Activated CD8-positive, alpha-beta memory T cell treated with anti-CD3 and anti-CD28 coated beads for 36 hours (primary cell): ENCODE measurements around the gene OTUD7B. TPM values are rescaled to one million over a fixed set of nuclear protein-coding genes. Genes with fewer than 3 reads are reported as not detected.
"Not testable (repeated sequence)": the region's sequence is repeated elsewhere in the genome, so short reads cannot be mapped to it uniquely, and the experiment has no call there.

ENCODE experiments used
- CTCF ChIA-PET: fragments of 350-600 bp; sonication (Branson Sonifier 250); formaldehyde crosslinking; loops from one replicate; lab custom pipeline; 2021; ENCODE audit warnings: antibody characterized with exemption; lab: Charles Lee
- POLR2A ChIA-PET: fragments of 350-600 bp; sonication (Branson Sonifier 250); formaldehyde crosslinking; loops from one replicate; lab custom pipeline; 2021; ENCODE audit warnings: antibody characterized with exemption; lab: Charles Lee
- total RNA-seq, 2 experiments: library from RNA; stranded (reverse); gene quantifications; one replicate each; pipeline ENCODE4 v1.2.3, GENCODE V29; 2021

Gene OTUD7B
- total RNA-seq, 2 experiments from 2014 or later = 39.5 to 40.6 TPM

DNA sequence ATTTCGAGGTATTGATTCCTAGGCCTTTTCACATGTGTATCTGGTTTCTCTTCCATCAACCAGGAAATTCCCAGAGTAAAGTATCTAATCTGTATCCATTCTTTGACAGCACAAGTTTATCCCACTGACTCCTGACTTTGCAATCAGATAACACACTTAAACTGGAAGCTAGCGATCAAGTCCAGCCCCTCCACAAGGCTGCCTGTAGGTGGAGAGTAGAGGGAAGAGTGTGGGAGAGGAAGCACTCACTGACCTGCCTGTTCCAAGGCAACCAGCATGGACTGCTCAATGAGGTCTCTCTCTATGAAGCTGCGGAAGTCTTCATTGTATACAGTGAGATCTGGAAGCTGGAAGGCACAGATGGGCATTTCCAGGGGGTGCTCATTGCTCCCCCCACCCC lies 43.5 kb downstream of the OTUD7B start:
- CTCF ChIA-PET = interaction anchor here (0.6 kb wide), 2 partner anchors 43 to 125 kb away, joined by 3 to 6 read pairs; no protein-coding TSS in a partner anchor
- POLR2A ChIA-PET = no interaction called here

DNA sequence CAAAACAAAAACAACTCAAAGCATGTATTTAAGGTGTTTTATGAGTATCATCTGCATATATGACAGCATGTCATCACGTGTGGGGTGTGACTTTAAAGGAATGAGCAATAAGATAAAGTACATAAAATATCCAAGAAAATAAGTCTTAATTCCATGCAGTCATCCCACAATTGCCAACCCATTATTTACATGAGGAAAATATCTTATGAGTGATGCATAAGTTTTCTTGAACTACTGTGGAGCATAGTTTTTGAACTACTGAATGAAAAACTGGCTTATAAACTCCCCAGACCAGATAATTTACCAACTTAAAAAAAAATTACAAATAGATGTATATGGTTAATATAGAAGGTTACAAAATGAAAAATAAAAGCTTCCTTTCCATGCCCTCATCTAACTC lies 44.1 kb downstream of the OTUD7B start:
- ChIA-PET POLR2A (no interaction called here), CTCF (interaction anchor here (0.6 kb wide), 2 partner anchors 126 to 230 kb away, joined by 3 read pairs; no protein-coding TSS in a partner anchor)

DNA sequence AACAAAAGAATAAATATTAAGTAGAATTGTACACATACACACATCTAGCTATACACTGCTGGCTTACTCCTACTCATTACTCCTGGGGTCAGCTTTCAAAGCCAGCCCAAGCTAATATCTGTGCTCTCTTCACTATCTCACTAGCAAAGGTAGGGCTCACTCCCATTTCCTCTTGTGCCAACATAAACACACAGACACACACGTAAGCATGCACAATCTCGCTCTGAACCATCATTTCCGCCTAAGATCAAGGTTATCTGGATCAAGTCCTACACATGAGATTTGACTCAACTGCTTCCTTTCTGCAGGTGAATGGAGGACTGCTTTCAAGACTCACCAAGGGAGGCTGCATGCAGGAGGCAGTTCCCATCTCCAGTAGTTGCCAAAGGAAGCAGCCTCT lies 45.1 kb downstream of the OTUD7B start:
- CTCF ChIA-PET = interaction anchor here (0.9 kb wide), 1 partner anchor 85 kb away, joined by 3 read pairs; no protein-coding TSS in a partner anchor
- POLR2A ChIA-PET = no interaction called here

DNA sequence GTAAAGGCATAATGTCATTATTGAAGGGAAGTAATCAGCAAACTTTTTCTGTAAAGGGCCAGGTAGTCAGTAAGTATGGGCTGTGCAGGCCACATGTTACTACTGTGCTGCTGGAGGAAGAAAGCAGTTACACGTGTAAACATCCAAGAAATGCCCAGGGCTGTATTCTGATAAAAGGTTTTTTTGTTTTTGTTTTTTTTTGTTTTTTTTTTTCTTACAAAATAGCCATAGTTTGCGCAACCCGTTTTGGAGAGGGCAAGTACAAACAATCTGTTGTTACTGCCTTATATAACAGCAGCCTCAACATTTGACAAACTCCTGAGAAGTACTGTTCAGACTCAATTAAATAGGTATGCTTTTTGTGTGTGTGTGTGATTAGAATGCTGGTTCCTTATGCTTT lies 47.2 kb downstream of the OTUD7B start:
- ChIA-PET POLR2A (no interaction called here), CTCF (no interaction called here)

DNA sequence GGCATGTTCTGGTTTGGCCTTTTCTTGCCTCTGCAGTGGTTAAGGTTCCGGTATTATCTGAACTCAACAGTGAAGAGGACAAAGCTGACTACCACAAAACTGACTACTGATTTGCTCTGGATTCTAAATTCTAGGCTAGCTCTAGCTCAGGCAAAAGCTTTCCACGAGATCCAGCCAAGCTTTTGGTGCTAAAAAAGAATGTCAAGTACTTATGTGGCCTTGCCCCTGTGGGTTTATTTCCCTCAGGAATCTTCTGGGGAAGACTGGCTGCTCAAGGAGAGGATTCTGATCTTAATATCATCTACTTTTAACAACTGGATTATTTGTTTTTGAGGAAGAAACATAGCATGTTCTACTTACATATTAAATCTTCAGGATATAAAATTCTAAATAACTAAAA lies 47.8 kb downstream of the OTUD7B start:
- CTCF ChIA-PET = interaction anchor here (0.6 to 2.8 kb wide), 7 partner anchors 11 to 224 kb away, joined by 3 to 11 read pairs (median 3); partner anchors contain the start of genes OTUD7B and VPS45

GRCh38 chr1:149962039-149962647 lies 48.4 kb downstream of the OTUD7B start:
- ChIA-PET POLR2A (no interaction called here), CTCF (interaction anchor here (0.6 to 2.8 kb wide), 9 partner anchors 12 to 294 kb away, joined by 3 to 11 read pairs (median 3); partner anchors contain the start of genes OTUD7B and VPS45)

More for the DNA sequence above, 47.8 kb downstream of the OTUD7B start:
- POLR2A ChIA-PET = no interaction called here

GRCh38 chr1:149957548-149957947 lies 53.0 kb downstream of the OTUD7B start:
- CTCF ChIA-PET, POLR2A ChIA-PET: not testable (repeated sequence)

DNA sequence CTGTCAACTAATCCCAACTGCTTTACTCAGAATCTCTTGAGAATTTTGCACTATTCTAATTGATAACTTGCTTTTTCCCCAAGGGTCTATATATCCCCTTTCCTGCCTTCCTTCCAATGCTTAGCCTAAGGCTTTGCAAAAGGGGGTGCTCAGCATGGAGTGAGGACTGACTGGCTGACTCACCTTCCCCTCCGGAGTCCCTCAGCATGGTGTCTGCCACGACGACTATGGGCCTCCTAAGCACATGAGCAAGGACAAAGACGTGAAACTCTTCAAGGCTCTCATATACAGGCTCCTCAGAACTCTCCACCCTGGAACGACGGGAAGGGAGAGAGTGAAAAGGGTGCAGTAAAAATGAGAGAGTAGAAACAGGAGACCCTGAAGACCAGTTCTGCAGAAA lies 60.6 kb downstream of the OTUD7B start:
- ChIA-PET CTCF (interaction anchor here (0.6 kb wide), 1 partner anchor 165 kb away, joined by 3 read pairs; no protein-coding TSS in a partner anchor), POLR2A (interaction anchor here (0.6 to 0.9 kb wide), 2 partner anchors 77 to 966 kb away, joined by 7 read pairs; no protein-coding TSS in a partner anchor)

DNA sequence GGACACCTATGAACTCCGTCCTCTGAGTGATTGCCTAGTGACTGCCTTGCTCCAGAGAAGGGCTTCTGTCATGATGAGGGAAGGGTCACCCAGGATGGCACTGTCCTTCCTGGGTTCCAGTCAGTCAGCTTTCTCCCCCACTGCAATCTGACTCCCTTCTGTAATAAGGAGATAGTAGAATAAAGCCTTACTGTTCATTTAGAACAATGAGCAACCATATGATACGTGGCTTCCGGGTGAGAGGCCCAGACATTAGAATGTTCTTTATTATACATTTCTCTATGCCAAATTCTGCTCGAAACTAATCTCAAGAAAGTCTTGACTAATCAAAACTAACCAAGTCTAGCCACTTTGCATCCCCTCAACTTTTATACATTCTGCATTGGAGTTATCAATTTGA lies 65.3 kb downstream of the OTUD7B start:
- ChIA-PET CTCF (no interaction called here), POLR2A (interaction anchor here (0.6 kb wide), 1 partner anchor 45 kb away, joined by 4 read pairs; no protein-coding TSS in a partner anchor)

DNA sequence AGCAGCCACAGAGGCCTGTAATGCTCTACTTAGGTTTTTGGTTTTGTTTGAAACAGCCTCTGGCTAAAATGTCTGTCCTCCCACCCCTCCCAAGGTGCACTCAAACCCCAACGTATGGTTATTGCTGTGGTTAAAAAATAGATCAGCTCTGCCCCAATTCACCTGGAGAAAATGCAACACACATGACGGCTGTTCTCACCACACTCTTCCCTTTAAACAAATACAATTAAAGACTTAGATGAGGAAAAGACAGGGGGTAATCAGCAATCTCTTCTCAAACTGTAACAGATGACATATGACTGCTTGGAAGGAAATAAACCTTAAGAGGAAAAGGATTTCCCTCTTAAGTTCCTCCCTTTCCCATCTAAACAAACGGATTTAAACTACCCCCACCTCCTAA lies 67.6 kb downstream of the OTUD7B start:
- POLR2A ChIA-PET = no interaction called here
- CTCF ChIA-PET = interaction anchor here (1.5 kb wide), 1 partner anchor 18 kb away, joined by 4 read pairs; no protein-coding TSS in a partner anchor

GRCh38 chr1:149942207-149942606 lies 68.3 kb downstream of the OTUD7B start:
- ChIA-PET CTCF (no interaction called here), POLR2A (no interaction called here)

DNA sequence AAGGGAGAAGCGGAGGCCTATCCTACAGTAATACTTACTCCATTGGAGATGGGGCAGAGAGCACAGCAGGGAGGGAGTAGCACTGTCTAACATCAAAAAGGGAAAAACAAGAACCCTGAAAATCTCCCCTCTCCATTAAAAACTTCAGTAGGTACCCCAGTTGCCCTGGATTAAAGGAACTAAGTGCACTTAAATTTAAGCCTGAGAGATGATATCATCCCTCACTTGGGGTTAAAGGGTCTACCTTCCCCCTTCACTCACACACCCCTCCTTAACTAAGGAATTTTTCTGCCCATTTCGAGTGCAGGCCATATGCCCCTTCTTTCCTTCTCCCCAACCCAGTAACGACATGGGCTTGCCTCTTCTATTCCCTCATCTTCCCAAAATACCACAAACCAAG lies 70.1 kb downstream of the OTUD7B start:
- POLR2A ChIA-PET = no interaction called here
- CTCF ChIA-PET = no interaction called here

DNA sequence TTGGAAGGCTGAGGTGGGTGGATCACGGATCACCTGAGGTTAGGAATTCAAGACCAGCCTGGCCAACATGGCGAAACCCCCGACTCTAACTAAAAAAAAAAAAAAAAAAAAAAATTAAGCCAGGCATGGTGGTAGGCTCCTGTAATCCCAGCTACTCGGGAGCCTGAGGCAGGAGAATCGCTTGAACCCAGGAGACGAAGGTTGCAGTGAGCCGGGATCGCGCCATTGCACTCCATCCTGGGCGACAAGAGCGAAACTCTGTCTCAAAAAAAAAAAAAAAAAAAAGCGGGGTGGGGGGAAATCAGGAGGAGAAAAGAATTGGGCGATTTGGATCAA lies 71.9 kb downstream of the OTUD7B start:
- CTCF ChIA-PET = interaction anchor here (1.5 kb wide), 1 partner anchor 39 kb away, joined by 3 read pairs; no protein-coding TSS in a partner anchor
- POLR2A ChIA-PET = interaction anchor here (0.8 to 1.0 kb wide), 4 partner anchors 9 to 248 kb away, joined by 3 to 4 read pairs (median 3); no protein-coding TSS in a partner anchor

- ChIA-PET CTCF (interaction anchor here (1.5 kb wide), 1 partner anchor 38 kb away, joined by 3 read pairs; no protein-coding TSS in a partner anchor), POLR2A (interaction anchor here (1.0 to 1.2 kb wide), 2 partner anchors 50 to 249 kb away, joined by 3 to 6 read pairs; a partner anchor contains a TSS)
These were observed 72.8 kb downstream of the OTUD7B start for GRCh38 chr1:149937759-149938158.

DNA sequence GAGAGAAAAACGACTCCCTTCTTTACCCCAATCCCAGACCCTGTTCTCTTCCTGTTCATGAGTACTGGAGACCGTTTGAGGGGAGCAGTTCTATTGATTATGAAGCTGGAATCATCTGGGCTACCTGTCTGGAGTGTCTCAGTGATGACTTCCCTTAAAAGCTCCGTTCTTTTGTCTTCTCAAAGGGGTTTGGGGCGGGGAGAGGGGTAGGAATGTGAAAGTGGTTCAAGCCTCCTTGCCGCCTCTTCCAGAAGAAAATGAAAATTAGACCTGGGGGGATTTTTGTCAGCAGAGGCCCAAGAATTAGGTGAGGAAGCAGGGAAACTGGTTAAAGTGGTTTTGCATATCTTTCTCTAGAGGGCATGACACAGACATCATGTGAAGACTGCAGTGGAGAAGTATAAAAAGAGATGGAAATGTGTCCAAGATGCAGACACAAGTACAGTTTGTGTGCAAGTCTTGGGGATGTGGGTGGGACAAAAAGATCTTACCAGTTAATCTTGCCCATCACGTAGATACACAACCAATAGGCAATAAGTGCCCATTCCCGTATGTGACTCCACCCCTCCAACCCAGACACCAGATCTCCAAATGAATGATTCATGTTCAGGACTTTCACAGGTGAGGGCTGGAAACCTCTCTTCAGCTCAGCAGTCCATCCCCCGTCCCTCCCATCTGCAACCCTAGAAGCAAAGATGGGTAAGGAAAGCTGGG lies 73.4 kb downstream of the OTUD7B start:
- CTCF ChIA-PET = no interaction called here

DNA sequence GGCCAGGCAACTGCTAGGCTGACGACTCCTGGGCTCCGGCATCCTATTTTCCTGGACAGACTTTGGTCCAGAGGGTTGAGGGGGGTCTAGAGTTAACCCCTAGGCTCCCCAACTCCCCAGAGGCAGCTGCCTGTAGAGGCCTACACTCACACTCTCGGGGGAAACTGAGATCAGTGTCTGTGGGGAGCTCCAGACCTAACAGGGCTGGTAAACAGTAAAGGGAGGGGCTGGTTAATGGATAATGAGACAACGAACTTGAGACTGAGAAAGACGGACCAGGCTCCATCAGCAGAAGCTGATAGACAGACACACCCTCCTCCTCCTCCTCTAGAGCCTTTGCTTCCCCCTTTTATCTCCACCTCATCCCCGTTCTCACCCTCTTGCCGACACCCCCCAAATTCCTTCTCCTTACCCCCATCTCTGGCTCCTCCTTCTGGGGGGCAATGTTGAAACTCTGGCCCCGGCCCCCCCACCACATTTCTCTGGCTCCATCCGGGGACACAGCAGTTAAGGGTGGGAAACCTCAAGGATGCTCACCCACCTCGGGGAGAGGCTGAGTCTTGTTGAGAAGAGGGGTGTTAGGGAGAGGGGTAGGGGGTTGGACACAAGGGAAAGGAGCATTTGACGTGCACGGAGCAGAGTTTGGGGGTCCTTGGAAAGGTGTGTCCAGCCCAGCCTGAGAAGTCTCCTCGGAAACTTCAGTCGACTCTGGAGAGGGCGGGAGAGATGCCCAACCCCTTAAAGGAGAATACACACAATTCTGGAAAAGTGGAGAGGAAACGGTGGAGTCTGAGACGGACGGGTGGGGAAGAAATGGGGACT lies 74.1 kb downstream of the OTUD7B start, which contains the start of gene MTMR11:
Gene MTMR11, minus strand, starts transcription at position 710 of the 822 bp plus-strand sequence. Its CDS starts 232 bp downstream, at position 478.
- ChIA-PET CTCF (no interaction called here), POLR2A (no interaction called here)

More for the DNA sequence above, 73.4 kb downstream of the OTUD7B start:
- POLR2A ChIA-PET = interaction anchor here (1.2 kb wide), 1 partner anchor 50 kb away, joined by 6 read pairs; a partner anchor contains a TSS

GRCh38 chr1:149934356-149934755 lies 76.2 kb downstream of the OTUD7B start:
- ChIA-PET POLR2A (no interaction called here), CTCF (no interaction called here)

DNA sequence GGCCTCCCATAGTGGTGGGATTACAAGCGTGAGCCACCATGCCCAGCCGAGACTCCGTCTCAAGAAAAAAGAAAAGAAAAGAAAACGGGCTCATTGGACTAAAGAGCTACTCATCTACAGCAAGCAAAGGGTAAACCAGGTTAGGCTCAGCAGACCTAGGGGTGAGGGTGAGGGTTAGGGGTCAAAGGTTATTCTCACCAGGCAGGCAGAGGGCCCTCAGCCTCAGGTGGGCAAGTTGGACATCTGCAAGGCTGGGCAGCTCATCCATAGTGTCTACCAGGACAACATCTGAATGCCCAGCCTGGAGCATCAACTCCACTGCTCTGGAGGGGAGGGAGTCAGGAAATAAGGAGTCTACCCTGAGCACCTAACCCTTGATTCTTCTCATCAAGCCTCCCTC lies 77.3 kb downstream of the OTUD7B start:
- CTCF ChIA-PET = interaction anchor here (0.7 kb wide), 1 partner anchor 239 kb away, joined by 3 read pairs; no protein-coding TSS in a partner anchor
- POLR2A ChIA-PET = no interaction called here

DNA sequence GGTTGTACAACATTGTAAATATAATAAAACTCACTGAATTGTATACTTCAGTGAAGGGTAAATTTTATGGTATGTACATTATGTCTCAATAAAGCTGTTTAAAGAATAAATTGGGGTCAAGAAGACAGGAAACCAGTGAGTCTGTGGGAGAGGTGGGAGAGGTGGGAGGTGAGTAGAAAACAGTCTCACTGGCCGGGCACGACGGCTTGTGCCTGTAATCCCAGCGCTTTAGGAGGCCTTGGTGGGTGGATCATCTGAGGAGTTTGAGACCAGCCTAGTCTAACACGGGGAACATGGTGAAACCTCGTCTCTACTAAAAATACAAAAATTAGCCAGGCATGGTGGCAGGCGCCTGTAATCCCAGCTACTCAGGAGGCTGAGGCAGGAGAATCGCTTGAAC lies 78.1 kb downstream of the OTUD7B start:
- ChIA-PET POLR2A (interaction anchor here (1.5 kb wide), 1 partner anchor 44 kb away, joined by 3 read pairs; a partner anchor contains a TSS), CTCF (no interaction called here)
